ACC112 (cell line): ENCODE measurements around the gene C2CD2.
"Not testable (repeated sequence)": the region's sequence is repeated elsewhere in the genome, so short reads cannot be mapped to it uniquely, and the experiment has no call there.

Experiments used
- H2AFZ ChIP-seq: fragments of 200-600 bp; sonication (generic); one replicate; pipeline ENCODE4 v1.6.0; 2017; ENCODE audit warnings: antibody characterized with exemption, low read length; ENCODE audit not compliant: unreplicated experiment
- H3K27ac ChIP-seq: fragments of 200-600 bp; sonication (generic); 2 replicates; pipeline ENCODE4 v1.5.1; 2014; ENCODE audit warnings: low read depth, mild to moderate bottlenecking, antibody characterized with exemption, low read length, moderate library complexity
- H3K27me3 ChIP-seq: fragments of 200-600 bp; sonication (generic); 2 replicates; pipeline ENCODE4 v1.6.1; 2014; ENCODE audit warnings: mild to moderate bottlenecking, antibody characterized with exemption, low read length, moderate library complexity, mixed read lengths; ENCODE audit not compliant: insufficient read depth
- H3K36me3 ChIP-seq: fragments of 200-600 bp; sonication (generic); 2 replicates; pipeline ENCODE4 v1.6.1; 2016; ENCODE audit warnings: mild to moderate bottlenecking, antibody characterized with exemption, low read length, moderate library complexity, mixed read lengths; ENCODE audit not compliant: insufficient read depth
- H3K4me1 ChIP-seq: fragments of 200-600 bp; sonication (generic); one replicate; pipeline ENCODE4 v1.6.1; 2016; ENCODE audit warnings: low read length, mixed read lengths; ENCODE audit not compliant: insufficient read depth, unreplicated experiment, control insufficient read depth
- H3K4me3 ChIP-seq: fragments of 200-600 bp; sonication (generic); 2 replicates; pipeline ENCODE4 v1.5.1; 2014; ENCODE audit warnings: mild to moderate bottlenecking, low read depth, low read length
- H3K79me2 ChIP-seq: fragments of 200-600 bp; sonication (generic); one replicate; pipeline ENCODE4 v1.6.0; 2016; ENCODE audit warnings: low read length; ENCODE audit not compliant: control insufficient read depth, unreplicated experiment, insufficient read depth

C2CD2 gene

DNA sequence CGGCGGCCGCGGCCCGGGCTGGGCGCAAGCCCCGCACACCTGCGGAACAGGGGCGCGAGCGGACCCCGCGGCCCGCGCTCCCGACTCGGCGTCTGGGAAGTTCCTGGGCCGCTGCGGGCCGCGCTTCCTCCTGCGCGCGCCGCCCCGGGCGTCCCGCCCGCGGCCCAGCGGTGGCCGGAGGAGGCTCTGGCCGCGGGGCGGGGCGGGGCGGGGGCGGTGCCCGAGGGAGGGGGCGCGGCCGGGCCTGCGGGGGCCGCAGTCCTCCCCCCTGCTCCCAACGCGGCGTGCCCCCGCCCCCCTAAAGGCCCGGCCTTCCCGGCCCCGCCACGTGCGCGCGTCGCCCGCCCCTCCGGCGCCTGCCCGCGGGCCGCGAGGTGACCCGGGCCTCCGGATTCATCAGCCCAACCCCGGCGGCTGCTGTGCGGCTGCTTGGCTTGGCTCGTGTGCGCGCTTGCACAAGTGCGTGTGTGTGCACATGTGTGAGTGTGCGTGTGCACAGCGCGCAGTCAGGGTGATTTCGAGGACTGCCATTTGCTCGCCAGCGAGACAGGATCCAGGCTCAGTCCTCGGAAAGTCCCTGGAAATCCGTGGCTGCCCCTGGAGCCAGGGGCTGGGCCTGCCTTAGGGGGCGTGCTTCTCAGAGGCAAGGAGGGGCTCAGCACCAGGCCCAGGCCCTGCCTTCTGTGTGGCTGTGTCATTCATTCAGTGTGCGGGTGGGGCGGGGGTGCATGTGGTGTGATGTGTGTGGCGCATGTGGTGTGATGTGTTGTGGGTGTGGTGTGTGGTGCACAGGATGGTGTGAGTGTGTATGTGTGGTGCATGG is at the start of gene C2CD2:
C2CD2 (minus strand) TSS at position 188 of the 823 bp plus-strand sequence. CDS start 370 bp downstream, outside the sequence.
- Histone ChIP-seq H3K4me3 (peak within 1 kb of the TSS; percentile 84), H3K4me1 (peaks cover 36% of the 10 kb centered on the region), H2AFZ (peak within 1 kb of the TSS; percentile 88), H3K27ac (peak within 1 kb of the TSS; percentile 39; the same call in 1 of the 2 replicates), H3K79me2 (peaks cover 36% of the 10 kb centered on the region), H3K27me3 (no peaks in the 10 kb centered on the region), H3K36me3 (no peaks in the 10 kb centered on the region)

DNA sequence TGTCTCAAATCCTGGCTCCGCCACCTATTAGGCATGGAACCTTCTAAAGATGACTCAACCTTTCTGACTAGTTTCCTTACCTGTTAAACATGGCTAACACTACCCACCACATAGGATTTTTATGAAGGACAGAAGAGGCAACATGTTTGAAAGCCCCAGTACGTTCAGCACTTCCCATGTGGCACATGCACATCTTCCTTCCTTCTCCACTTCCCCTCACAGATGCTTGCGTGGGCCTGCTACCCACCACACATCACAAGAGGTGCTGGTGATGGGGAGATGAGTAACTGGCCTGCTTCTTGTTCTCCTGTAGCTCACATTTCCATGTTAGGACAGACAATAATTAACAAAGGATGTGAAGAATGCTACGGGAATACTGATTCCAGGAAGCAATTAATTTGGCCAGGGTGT is 49.2 kb upstream of the C2CD2 start:
- Histone ChIP-seq H3K36me3 (peaks cover 19% of the 10 kb centered on the region; the same call in 1 of the 2 replicates), H3K4me3 (no peak overlapping the region), H3K27ac (peak overlapping the region; percentile 38)

DNA sequence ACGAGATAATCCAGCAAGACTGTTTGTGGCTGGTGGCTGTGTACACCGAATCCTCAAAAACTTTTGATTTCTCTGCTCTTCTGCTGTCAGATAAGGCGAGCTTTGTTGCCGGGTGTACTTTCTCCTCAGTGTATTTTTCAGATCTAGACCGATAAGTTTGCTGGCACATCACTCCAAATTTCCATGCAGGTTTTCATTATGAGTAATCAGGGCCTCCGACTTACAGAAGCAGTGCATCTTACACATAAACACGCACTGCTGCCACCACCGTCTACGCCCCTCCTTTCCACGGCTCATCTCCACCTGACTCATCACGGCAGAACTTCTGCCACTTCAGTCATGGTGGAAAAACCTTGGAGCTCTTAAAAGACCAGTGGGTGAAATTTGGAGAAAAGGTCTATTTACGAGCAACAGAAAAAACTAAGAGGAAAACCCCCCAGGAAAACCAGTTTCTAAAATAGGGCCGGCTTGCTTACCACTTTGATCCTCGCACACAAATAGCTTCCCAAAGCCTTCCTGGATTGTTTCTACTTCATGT is 48.7 kb upstream of the C2CD2 start:
- Histone ChIP-seq H3K27me3 (no peaks in the 10 kb centered on the region), H3K4me3 (no peak overlapping the region), H3K4me1 (peaks cover 18% of the 10 kb centered on the region), H2AFZ (no peak overlapping the region), H3K27ac (peak overlapping the region; percentile 72), H3K36me3 (peaks cover 22% of the 10 kb centered on the region; the same call in 1 of the 2 replicates), H3K79me2 (peaks cover 63% of the 10 kb centered on the region)

More for the DNA sequence above, 49.2 kb upstream of the C2CD2 start:
- H3K4me1 ChIP-seq = peaks cover 18% of the 10 kb centered on the region
- no peaks in the 10 kb centered on the region for H3K27me3 ChIP-seq
- peaks cover 68% of the 10 kb centered on the region for H3K79me2 ChIP-seq
- H2AFZ ChIP-seq = no peak overlapping the region

DNA sequence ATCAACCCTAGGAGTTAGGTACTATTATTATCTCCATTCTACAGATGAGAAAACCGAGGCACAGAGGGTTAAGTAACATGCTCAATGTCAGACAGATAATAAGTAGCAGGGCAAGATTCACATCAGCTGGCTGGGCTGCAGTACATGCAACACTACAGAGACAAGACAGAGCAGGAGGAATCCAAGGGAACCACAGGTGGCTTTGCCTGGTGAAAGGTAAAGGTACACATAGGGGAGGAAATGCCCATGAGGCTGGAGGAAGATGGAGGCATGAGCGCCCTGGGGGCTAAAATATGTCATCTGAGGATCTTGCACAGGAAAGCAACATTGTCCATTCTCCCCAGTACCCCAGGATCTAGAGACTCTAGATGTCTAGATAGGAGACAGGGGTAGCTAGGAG is 48.0 kb upstream of the C2CD2 start:
- no peak overlapping the region for H2AFZ ChIP-seq
- no peaks in the 10 kb centered on the region for H3K27me3 ChIP-seq
- peaks cover 24% of the 10 kb centered on the region; the same call in 1 of the 2 replicates for H3K36me3 ChIP-seq
- H3K4me3 ChIP-seq = no peak overlapping the region
- H3K79me2 ChIP-seq = peaks cover 55% of the 10 kb centered on the region
- peaks cover 18% of the 10 kb centered on the region for H3K4me1 ChIP-seq
- H3K27ac ChIP-seq = peak overlapping the region; percentile 72

DNA sequence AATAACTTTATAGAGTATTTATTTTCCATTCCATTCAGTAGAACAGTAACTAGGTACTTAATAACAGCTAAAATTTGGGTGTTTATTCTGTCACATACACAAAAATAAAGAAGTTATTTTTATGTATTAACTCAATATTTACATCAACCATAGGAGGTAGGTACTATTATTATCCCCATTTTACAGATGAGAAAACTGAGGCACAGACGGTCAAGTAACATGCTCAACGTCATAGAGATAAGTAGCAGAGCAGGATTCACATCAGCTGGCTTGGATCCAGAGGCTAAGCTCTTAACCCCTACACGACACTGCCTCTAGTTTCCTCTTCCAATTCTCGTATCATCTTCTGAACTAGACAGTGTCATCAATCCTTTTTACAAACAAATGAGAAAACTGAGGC is 47.1 kb upstream of the C2CD2 start:
- Histone ChIP-seq H3K4me3 (no peak overlapping the region), H3K4me1 (peaks cover 18% of the 10 kb centered on the region), H2AFZ (no peak overlapping the region), H3K36me3 (peaks cover 33% of the 10 kb centered on the region; the same call in 1 of the 2 replicates), H3K79me2 (peaks cover 50% of the 10 kb centered on the region), H3K27me3 (no peaks in the 10 kb centered on the region), H3K27ac (no peak overlapping the region)

DNA sequence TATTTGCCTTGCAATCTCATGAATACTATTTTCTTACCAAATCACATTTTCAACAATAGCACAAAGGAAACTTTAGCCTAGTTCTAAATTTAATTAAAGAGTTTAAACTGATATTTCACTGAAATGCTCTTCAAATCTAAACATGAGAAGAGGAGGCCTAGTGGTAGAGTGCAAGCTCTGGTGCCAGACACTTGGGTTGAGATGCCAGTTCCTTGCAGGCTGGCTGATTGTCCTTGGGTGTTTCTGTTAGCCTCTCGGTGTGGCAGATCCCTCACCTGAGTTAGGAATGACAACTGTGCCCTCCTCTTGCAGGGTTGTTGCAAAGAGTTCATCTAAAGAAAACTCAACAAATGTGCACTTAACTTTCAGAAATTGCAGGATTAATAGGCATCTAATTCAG is 43.8 kb upstream of the C2CD2 start:
- Histone ChIP-seq H3K4me1 (peaks cover 17% of the 10 kb centered on the region), H3K27ac (no peak overlapping the region), H3K36me3 (peaks cover 45% of the 10 kb centered on the region), H3K79me2 (peaks cover 26% of the 10 kb centered on the region), H2AFZ (no peak overlapping the region), H3K4me3 (no peak overlapping the region), H3K27me3 (no peaks in the 10 kb centered on the region)

DNA sequence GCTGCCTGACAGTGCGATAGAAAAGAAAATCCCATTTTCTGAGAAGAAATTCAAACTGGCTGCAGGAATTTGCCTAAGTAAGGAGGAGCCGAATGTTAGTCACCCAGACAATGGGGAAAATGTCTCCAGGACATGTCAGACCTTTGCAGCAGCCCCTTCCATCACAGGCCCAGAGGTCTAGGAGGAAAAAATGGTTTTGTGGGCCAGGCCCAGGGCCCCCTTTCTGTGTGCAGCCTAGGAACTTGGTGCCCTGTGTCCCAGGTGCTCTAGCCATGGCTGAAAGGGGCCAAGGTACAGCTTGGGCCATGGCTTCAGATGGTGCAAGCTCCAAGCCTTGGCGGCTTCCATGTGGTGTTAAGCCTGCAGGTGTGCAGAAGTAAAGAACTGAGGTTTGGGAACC is 41.8 kb upstream of the C2CD2 start:
- H3K27me3 ChIP-seq = no peaks in the 10 kb centered on the region
- H2AFZ ChIP-seq = no peak overlapping the region
- H3K4me3 ChIP-seq = no peak overlapping the region
- no peak overlapping the region for H3K27ac ChIP-seq
- peaks cover 9% of the 10 kb centered on the region for H3K4me1 ChIP-seq
- peaks cover 44% of the 10 kb centered on the region for H3K36me3 ChIP-seq
- peaks cover 11% of the 10 kb centered on the region for H3K79me2 ChIP-seq

DNA sequence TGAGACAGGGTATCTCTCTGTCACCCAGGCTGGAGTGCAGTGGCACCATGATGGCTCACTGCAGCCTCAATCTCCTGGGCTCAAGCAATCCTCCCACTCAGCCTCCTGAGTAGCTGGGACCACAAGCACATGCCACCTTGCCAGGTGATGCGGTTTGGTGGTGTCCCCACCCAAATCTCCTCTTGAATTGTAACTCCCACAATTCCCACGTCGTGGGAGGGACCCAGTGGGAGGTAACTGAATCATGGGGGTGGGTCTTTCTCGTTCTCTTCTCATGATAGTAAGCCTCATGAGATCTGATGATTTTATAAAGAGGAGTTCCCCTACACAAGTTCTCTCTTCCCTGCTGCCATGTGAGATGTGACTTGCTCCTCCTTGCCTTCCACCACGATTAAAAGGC is 40.8 kb upstream of the C2CD2 start:
- H3K36me3 ChIP-seq = peaks cover 35% of the 10 kb centered on the region
- not testable (repeated sequence) for H3K27ac ChIP-seq, H3K27me3 ChIP-seq, H3K79me2 ChIP-seq, H3K4me1 ChIP-seq, H2AFZ ChIP-seq, H3K4me3 ChIP-seq

DNA sequence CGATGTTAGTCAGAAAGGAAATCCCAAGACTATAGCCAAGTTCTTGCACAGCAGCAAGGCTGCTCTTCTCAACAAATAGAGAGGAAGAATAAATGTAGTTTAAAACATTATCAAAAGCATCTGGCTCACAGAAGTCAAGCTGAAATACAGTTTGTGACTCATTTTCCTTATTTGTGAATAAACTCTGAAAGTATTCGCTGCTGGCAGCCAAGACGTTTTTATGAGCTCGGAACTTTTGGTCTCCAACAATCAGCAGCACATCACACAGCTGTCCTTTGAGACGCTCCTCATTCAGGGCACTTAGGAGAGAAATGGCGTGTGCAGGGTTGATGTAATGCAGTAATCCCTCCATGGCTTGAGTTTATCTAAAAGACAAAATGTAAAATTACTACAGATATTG is 39.9 kb upstream of the C2CD2 start:
- no peak overlapping the region for H2AFZ ChIP-seq
- peak overlapping the region; percentile 41; the same call in 1 of the 2 replicates for H3K27ac ChIP-seq
- peaks cover 9% of the 10 kb centered on the region for H3K4me1 ChIP-seq
- H3K79me2 ChIP-seq = no peaks in the 10 kb centered on the region
- H3K36me3 ChIP-seq = peaks cover 35% of the 10 kb centered on the region
- H3K27me3 ChIP-seq = no peaks in the 10 kb centered on the region
- H3K4me3 ChIP-seq = no peak overlapping the region

DNA sequence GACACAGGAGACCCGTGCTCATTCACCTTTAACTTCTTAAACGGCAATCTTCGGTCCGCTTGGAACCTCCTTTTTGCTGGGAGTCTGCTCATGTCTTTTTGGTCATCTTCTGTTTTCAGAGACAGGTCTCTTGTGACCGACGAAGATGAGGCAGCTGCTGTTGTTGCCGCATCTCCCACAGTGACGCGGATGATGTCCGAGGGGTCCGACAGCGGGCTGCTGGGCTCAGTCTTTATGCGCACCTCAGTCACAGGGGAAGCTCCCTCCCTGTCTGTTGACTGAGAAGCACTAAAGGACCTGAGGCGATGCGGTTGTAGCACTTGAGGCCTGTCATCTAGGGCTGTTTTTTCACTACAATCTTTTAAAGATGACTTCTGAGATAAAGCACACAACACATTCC is 38.8 kb upstream of the C2CD2 start:
- no peaks in the 10 kb centered on the region for H3K79me2 ChIP-seq
- H2AFZ ChIP-seq = no peak overlapping the region
- H3K4me3 ChIP-seq = no peak overlapping the region
- peaks cover 32% of the 10 kb centered on the region for H3K36me3 ChIP-seq
- H3K4me1 ChIP-seq = peaks cover 9% of the 10 kb centered on the region
- H3K27me3 ChIP-seq = no peaks in the 10 kb centered on the region
- H3K27ac ChIP-seq = no peak overlapping the region

DNA sequence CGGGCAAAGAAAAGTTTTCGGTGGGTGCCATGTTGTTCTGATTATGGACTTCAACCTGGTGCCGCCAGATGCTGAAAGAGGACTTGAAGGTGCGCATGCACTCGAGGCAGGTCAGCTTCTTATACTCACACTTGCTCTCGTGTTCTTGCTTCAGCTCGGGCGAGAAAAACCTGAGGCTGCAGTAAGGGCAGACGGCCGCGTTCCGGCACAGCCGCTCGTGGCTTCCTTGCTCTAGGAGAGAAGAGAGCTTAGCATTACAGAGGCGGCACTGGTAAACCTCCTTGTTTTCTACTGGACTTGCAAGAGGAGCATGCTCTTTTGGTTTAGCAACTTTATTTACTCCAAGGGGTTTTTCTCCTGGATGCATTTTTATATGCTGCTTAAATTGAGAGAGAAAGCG is 37.8 kb upstream of the C2CD2 start:
- Histone ChIP-seq H3K27ac (no peak overlapping the region), H3K4me1 (peaks cover 9% of the 10 kb centered on the region), H3K36me3 (peaks cover 28% of the 10 kb centered on the region), H3K4me3 (no peak overlapping the region), H2AFZ (no peak overlapping the region), H3K79me2 (no peaks in the 10 kb centered on the region), H3K27me3 (no peaks in the 10 kb centered on the region)
